K562 treated with DMSO at 1 percent for 24 hours (cell line): ENCODE results near the gene ADAM17. TPM values are rescaled to one million over a fixed set of nuclear protein-coding genes. Genes with fewer than 3 reads are reported as not detected.

Source experiments
- total RNA-seq: library from RNA; unstranded; fragments of 300-600 nt; gene quantifications from 2 replicates; pipeline ENCODE4 v1.2.3, GENCODE V29; 2022; ENCODE audit warnings: low read depth; ENCODE audit not compliant: insufficient read depth

Gene ADAM17
- 15.2 and 19.3 TPM in 2 replicates for total RNA-seq

DNA sequence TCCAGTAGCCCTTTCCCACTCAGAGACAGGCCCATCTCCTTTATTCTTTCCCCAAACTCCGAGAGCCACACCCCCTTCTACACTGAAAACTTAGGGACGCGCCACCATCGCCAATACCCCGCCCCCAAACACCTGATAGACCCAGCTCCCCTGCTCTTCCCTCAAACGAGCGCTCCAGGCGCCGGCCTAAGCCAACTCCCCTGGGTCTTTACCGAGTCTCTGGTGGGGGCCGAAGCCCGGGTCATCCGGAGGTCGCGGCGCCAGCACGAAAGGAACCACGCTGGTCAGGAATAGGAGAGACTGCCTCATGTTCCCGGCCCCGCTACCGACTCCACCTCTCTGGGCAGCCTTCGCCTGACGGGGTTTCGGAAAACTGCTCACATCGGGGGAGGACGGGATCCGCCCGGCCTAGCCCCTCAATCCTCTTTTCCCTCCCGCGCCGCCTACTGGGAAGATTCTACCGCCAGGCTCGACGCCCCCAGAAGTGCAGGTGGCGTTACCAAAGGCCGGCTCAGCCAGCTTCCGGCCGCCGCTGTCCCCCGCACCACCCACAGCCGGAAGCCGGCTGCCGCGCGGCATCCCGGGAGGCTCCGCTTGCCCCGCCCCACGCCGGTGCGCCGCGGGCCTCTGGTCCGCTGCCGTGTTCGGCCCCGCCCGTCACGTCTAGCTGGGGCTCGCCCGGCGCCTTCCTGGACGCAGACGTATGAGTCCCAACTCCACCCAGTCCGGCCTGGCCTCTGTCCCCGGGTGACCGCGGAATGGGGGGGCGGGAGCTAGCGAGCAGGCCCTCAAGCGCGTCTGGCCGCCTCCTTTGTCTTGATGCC is at the start of gene ADAM17:
TSS of gene ADAM17 (minus strand) at position 534 of the 824 bp plus-strand sequence. CDS start at position 309, 225 bp downstream.

DNA sequence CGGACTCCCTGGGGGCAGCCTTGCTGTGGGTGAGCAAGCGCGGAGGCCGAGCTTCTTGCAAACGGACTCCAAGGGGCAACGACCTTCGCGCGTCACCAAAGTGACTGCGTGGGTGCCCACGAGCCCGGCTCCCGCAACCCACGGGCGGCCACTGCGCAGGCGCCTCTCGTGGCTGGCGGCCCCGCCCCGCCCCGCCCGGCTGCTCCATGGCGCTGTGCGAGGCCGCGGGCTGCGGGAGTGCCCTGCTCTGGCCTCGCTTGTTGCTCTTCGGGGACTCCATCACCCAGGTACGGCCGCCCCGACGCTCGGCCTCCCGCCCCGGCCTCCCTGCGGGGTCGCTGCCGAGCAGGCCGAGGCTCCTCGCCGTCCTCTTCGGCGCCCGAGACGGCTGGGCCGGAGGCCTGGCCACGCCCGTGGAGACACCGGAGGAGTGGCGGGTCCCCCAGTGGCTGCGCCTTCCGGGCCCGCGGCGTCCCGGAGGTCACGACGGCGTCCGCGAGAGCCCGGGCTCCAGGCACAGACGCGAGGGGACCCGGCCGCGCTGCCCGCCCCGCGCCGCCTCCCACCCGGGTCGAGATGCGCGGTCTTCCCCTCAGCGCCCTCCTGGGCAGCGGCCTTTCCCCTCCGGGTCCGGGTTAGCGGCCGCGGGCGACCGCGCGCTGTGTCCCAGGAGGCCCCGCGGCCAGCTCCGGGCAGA is 81.1 kb downstream of the ADAM17 start, which contains the start of gene IAH1:
TSS of gene IAH1 (plus strand) at position 191 of the 697 bp plus-strand sequence. CDS start at position 207, 16 bp downstream.

Other genes with a start within 250 kb of the ADAM17 start
- gene ITGB1BP1, start 132.3 kb downstream of the ADAM17 start, total RNA-seq: 38.0 and 38.3 TPM in 2 replicates
- 39.0 and 44.4 TPM in 2 replicates for gene CPSF3, start 132.2 kb downstream of the ADAM17 start, total RNA-seq
- not detected in 2 replicates for gene IAH1, start 81.3 kb downstream of the ADAM17 start, total RNA-seq
- 127 and 135 TPM in 2 replicates for gene YWHAQ, start 75.2 kb upstream of the ADAM17 start, total RNA-seq